Effector memory CD4-positive, alpha-beta T cell (primary cell): Measurements from ENCODE around the gene MDH1B.
"Not testable (repeated sequence)": the region's sequence is repeated elsewhere in the genome, so short reads cannot be mapped to it uniquely, and the experiment has no call there.

Source experiments
- DNase-seq, 3 donors: peaks; one replicate each; pipeline ENCODE4 v3.0.0-alpha.2; 2020
- H3K27ac ChIP-seq: 2 replicates; pipeline ENCODE4 v1.7.0; 2013; ENCODE audit warnings: mild to moderate bottlenecking, low read length, moderate library complexity; ENCODE audit not compliant: insufficient read depth, poor library complexity, severe bottlenecking
- H3K27me3 ChIP-seq: replicated peaks from 2 replicates; pipeline ENCODE4 v1.7.0; 2013; ENCODE audit warnings: mild to moderate bottlenecking, low read length; ENCODE audit not compliant: insufficient read depth, control insufficient read depth, poor library complexity, severe bottlenecking
- H3K36me3 ChIP-seq: 2 replicates; pipeline ENCODE4 v1.7.0; 2013; ENCODE audit warnings: mild to moderate bottlenecking, low read length, moderate library complexity; ENCODE audit not compliant: control insufficient read depth, insufficient read depth
- H3K4me1 ChIP-seq: 2 replicates; pipeline ENCODE4 v1.7.0; 2013; ENCODE audit warnings: low read length, mild to moderate bottlenecking; ENCODE audit not compliant: control insufficient read depth, insufficient read depth, poor library complexity, severe bottlenecking
- H3K4me3 ChIP-seq: 2 replicates; pipeline ENCODE4 v1.7.0; 2013; ENCODE audit warnings: low read length, low read depth, mild to moderate bottlenecking; ENCODE audit not compliant: insufficient read depth, poor library complexity, severe bottlenecking
- H3K9me3 ChIP-seq: 2 replicates; pipeline ENCODE4 v1.7.0; 2013; ENCODE audit warnings: mild to moderate bottlenecking, low read length, moderate library complexity; ENCODE audit not compliant: control insufficient read depth

The MDH1B gene

GRCh38 chr2:206728277-206729199 lies 36.6 kb downstream of the MDH1B start:
- Histone ChIP-seq H3K4me3 (no peak overlapping the region), H3K9me3 (no peaks in the 10 kb centered on the region), H3K27ac (no peak overlapping the region), H3K36me3 (no peaks in the 10 kb centered on the region), H3K27me3 (no peaks in the 10 kb centered on the region), H3K4me1 (no peaks in the 10 kb centered on the region)
- no peak for DNase-seq

DNA sequence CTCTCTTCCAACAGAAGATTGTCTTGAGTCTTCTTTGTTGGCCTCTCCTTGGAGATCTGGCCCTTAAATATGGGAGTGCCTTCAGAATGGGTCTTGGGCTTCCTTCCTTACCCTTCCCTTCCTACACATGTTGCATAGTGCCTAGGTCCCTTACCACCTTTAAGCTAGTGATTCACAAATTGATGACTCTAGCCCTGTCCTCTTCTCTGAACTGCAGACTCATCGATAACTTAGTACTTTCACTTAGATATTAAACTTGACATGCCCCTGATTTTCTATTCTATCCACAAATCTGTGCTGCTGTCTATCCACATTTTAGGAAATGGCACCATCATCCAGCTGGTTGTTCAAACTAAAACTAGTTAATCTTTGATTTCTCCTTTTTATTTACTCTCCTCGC lies 37.8 kb downstream of the MDH1B start:
- no peak overlapping the region for H3K27ac ChIP-seq
- DNase-seq: no peak
- H3K9me3 ChIP-seq: no peaks in the 10 kb centered on the region
- H3K4me1 ChIP-seq: no peaks in the 10 kb centered on the region
- H3K4me3 ChIP-seq: no peak overlapping the region
- H3K27me3 ChIP-seq: no peaks in the 10 kb centered on the region
- no peaks in the 10 kb centered on the region for H3K36me3 ChIP-seq

GRCh38 chr2:206723288-206723687 lies 41.8 kb downstream of the MDH1B start:
- no peak for DNase-seq
- no peaks in the 10 kb centered on the region for H3K36me3 ChIP-seq
- peaks cover 2% of the 10 kb centered on the region for H3K27me3 ChIP-seq
- no peaks in the 10 kb centered on the region for H3K4me1 ChIP-seq
- H3K27ac ChIP-seq: no peak overlapping the region
- no peaks in the 10 kb centered on the region for H3K9me3 ChIP-seq
- H3K4me3 ChIP-seq: no peak overlapping the region

GRCh38 chr2:206721256-206721920 lies 43.7 kb downstream of the MDH1B start:
- DNase-seq: no peak
- no peak overlapping the region for H3K4me3 ChIP-seq
- no peaks in the 10 kb centered on the region for H3K4me1 ChIP-seq
- peaks cover 2% of the 10 kb centered on the region for H3K27me3 ChIP-seq
- H3K36me3 ChIP-seq: no peaks in the 10 kb centered on the region
- H3K27ac ChIP-seq: no peak overlapping the region
- no peaks in the 10 kb centered on the region for H3K9me3 ChIP-seq

GRCh38 chr2:206718296-206718695 lies 46.8 kb downstream of the MDH1B start, which contains the start of gene DYTN:
TSS of gene DYTN (minus strand) at chr2:206718396. CDS start at chr2:206718279, 117 bp downstream.
- H3K27me3 ChIP-seq: peaks cover 2% of the 10 kb centered on the region
- H3K27ac ChIP-seq: no peak within 1 kb of the TSS
- no peaks in the 10 kb centered on the region for H3K36me3 ChIP-seq
- H3K4me3 ChIP-seq: no peak within 1 kb of the TSS
- no peaks in the 10 kb centered on the region for H3K4me1 ChIP-seq
- DNase-seq: no peak
- H3K9me3 ChIP-seq: no peaks in the 10 kb centered on the region

GRCh38 chr2:206716623-206717022 lies 48.5 kb downstream of the MDH1B start:
- DNase-seq: no peak
- no peak overlapping the region for H3K27ac ChIP-seq
- H3K27me3 ChIP-seq: peaks cover 2% of the 10 kb centered on the region
- no peak overlapping the region for H3K4me3 ChIP-seq
- no peaks in the 10 kb centered on the region for H3K36me3 ChIP-seq
- no peaks in the 10 kb centered on the region for H3K9me3 ChIP-seq
- no peaks in the 10 kb centered on the region for H3K4me1 ChIP-seq

- DNase-seq, H3K27ac ChIP-seq, H3K27me3 ChIP-seq, H3K36me3 ChIP-seq, H3K4me1 ChIP-seq, H3K9me3 ChIP-seq, H3K4me3 ChIP-seq: not testable (repeated sequence)
Observed at GRCh38 chr2:206715183-206715582, 49.9 kb downstream of the MDH1B start.

- no peaks in the 10 kb centered on the region for H3K4me1 ChIP-seq
- no peak overlapping the region for H3K27ac ChIP-seq
- no peaks in the 10 kb centered on the region for H3K36me3 ChIP-seq
- no peak overlapping the region for H3K4me3 ChIP-seq
- no peak for DNase-seq
- no peaks in the 10 kb centered on the region for H3K27me3 ChIP-seq
- H3K9me3 ChIP-seq: no peaks in the 10 kb centered on the region
Observed at GRCh38 chr2:206713746-206714145, 51.4 kb downstream of the MDH1B start.

- no peak overlapping the region for H3K27ac ChIP-seq
- no peak for DNase-seq
- no peaks in the 10 kb centered on the region for H3K36me3 ChIP-seq
- no peaks in the 10 kb centered on the region for H3K4me1 ChIP-seq
- no peaks in the 10 kb centered on the region for H3K9me3 ChIP-seq
- H3K4me3 ChIP-seq: no peak overlapping the region
- H3K27me3 ChIP-seq: no peaks in the 10 kb centered on the region
Observed at GRCh38 chr2:206708286-206708685, 56.8 kb downstream of the MDH1B start.

GRCh38 chr2:206707164-206707701 lies 57.9 kb downstream of the MDH1B start:
- no peak overlapping the region for H3K4me3 ChIP-seq
- no peak overlapping the region for H3K27ac ChIP-seq
- H3K27me3 ChIP-seq: no peaks in the 10 kb centered on the region
- H3K36me3 ChIP-seq: no peaks in the 10 kb centered on the region
- no peaks in the 10 kb centered on the region for H3K9me3 ChIP-seq
- no peak for DNase-seq
- no peaks in the 10 kb centered on the region for H3K4me1 ChIP-seq
